H1 (cell line): ENCODE results near the gene NEK11. TPM values are rescaled to one million over a fixed set of nuclear protein-coding genes. Genes with fewer than 3 reads are reported as not detected.

Experiments used
- CTCF ChIA-PET: fragments of 300-600 bp; sonication (Branson Sonifier 250); formaldehyde crosslinking; loops from one replicate; lab custom pipeline; 2021; ENCODE audit not compliant: partially characterized antibody; lab: Charles Lee
- POLR2A ChIA-PET: fragments of 300-600 bp; sonication (Branson Sonifier 250); formaldehyde crosslinking; loops from one replicate; lab custom pipeline; 2021; ENCODE audit warnings: inconsistent platforms; ENCODE audit not compliant: partially characterized antibody; lab: Charles Lee
- DNase-seq, 2 experiments: peaks; one replicate each; pipeline versions ENCODE4 v3.0.0 to v3.0.0-alpha.2; 2010 to 2022; ENCODE audit warnings: low spot score in 2 of 2, low read depth in 1 of 2, mixed read lengths in 1 of 2
- FAIRE-seq: peaks from 2 replicates; lab custom pipeline; 2011; peaks lifted over from hg19 to GRCh38; lab: Jason Lieb, UNC
- H2AFZ ChIP-seq: 2 replicates; pipeline ENCODE4 v1.8.1; 2012; ENCODE audit warnings: low read length, inconsistent platforms
- H2AK5ac ChIP-seq: 2 replicates; pipeline ENCODE4 v1.6.1; 2013; ENCODE audit warnings: low read depth, low read length
- H2BK120ac ChIP-seq: replicated peaks from 2 replicates; pipeline ENCODE3; 2013; ENCODE audit warnings: low read depth, low read length, inconsistent platforms
- H2BK12ac ChIP-seq: 2 replicates; pipeline ENCODE4 v1.6.1; 2013; ENCODE audit warnings: low read depth, low read length
- H2BK15ac ChIP-seq: 2 replicates; pipeline ENCODE4 v1.6.1; 2013; ENCODE audit warnings: low read length
- H2BK20ac ChIP-seq: 2 replicates; pipeline ENCODE4 v1.6.1; 2013; ENCODE audit warnings: low read length
- H2BK5ac ChIP-seq: 2 replicates; pipeline ENCODE4 v1.6.1; 2013; ENCODE audit warnings: low read depth, low read length
- H3K14ac ChIP-seq: 2 replicates; pipeline ENCODE4 v1.6.1; 2013; ENCODE audit warnings: inconsistent platforms; ENCODE audit not compliant: insufficient read length
- H3K18ac ChIP-seq: 2 replicates; pipeline ENCODE4 v1.6.1; 2013; ENCODE audit warnings: low read length; ENCODE audit errors: extremely low read depth
- H3K23ac ChIP-seq: 2 replicates; pipeline ENCODE4 v1.6.1; 2013; ENCODE audit warnings: inconsistent platforms; ENCODE audit not compliant: insufficient read length
- H3K23me2 ChIP-seq: 2 replicates; pipeline ENCODE4 v1.6.1; 2013; ENCODE audit warnings: low read depth, low read length
- H3K27ac ChIP-seq: 2 replicates; pipeline ENCODE4 v1.6.1; 2011; ENCODE audit warnings: low read depth, low read length, inconsistent platforms
- H3K27me3 ChIP-seq, 4 experiments: replicated peaks in 1 of 4; 1 replicate in 1 of 4; 2 replicates in 3 of 4; pipeline versions ENCODE4 v1.6.1 to v1.8.1; 2011 to 2013; ENCODE audit warnings: low read length in 3 of 4, mild to moderate bottlenecking in 3 of 4, inconsistent platforms in 2 of 4, mixed read lengths in 2 of 4, moderate library complexity in 1 of 4; ENCODE audit not compliant: control insufficient read depth in 3 of 4, insufficient read depth in 3 of 4; ENCODE audit errors: extremely low read depth in 1 of 4
- H3K36me3 ChIP-seq, 4 experiments: 2 replicates each; pipeline versions ENCODE4 v1.6.1 to v1.8.1; 2011 to 2013; ENCODE audit warnings: mild to moderate bottlenecking in 4 of 4, low read length in 3 of 4, moderate library complexity in 2 of 4, control low read depth in 1 of 4, inconsistent platforms in 1 of 4; ENCODE audit not compliant: insufficient read depth in 4 of 4, control insufficient read depth in 2 of 4
- H3K4ac ChIP-seq: replicated peaks from 2 replicates; pipeline ENCODE3; 2013; ENCODE audit warnings: low read length, low read depth, mixed read lengths, inconsistent platforms; ENCODE audit not compliant: insufficient read length
- H3K4me1 ChIP-seq, 4 experiments: replicated peaks in 1 of 4; 1 replicate in 1 of 4; 2 replicates in 3 of 4; pipeline versions ENCODE4 v1.6.1 to v1.8.1; 2011 to 2013; ENCODE audit warnings: low read length in 3 of 4, inconsistent platforms in 2 of 4, mixed read lengths in 1 of 4; ENCODE audit not compliant: insufficient read depth in 4 of 4, control insufficient read depth in 3 of 4
- H3K4me2 ChIP-seq, 2 experiments: 2 replicates each; pipeline versions ENCODE4 v1.6.1 to v1.8.1; 2011 to 2013; ENCODE audit warnings: low read depth in 2 of 2, low read length in 2 of 2, control low read depth in 1 of 2, inconsistent platforms in 1 of 2, mild to moderate bottlenecking in 1 of 2; ENCODE audit not compliant: insufficient read depth in 1 of 2
- H3K4me3 ChIP-seq, 4 experiments: fragments of 200-600, 300-600 bp in 1 of 4; sonication (generic), shearing (Covaris generic), sonication (Bioruptor Twin) in 1 of 4; 2 replicates each; pipeline versions ENCODE4 v1.5.1 to v1.8.1; 2011 to 2016; ENCODE audit warnings: low read length in 4 of 4, low read depth in 3 of 4, control low read depth in 2 of 4, inconsistent platforms in 2 of 4, mild to moderate bottlenecking in 2 of 4, mixed read lengths in 1 of 4, moderate library complexity in 1 of 4; ENCODE audit not compliant: insufficient read depth in 2 of 4; ENCODE audit errors: extremely low read depth in 1 of 4
- H3K56ac ChIP-seq: replicated peaks from 2 replicates; pipeline ENCODE3; 2013; ENCODE audit warnings: low read depth, mild to moderate bottlenecking, mixed read lengths, low read length, inconsistent platforms; ENCODE audit not compliant: insufficient read length
- H3K79me1 ChIP-seq: 2 replicates; pipeline ENCODE4 v1.6.1; 2013; ENCODE audit warnings: low read depth, low read length, control low read depth
- H3K79me2 ChIP-seq, 2 experiments: 2 replicates each; pipeline versions ENCODE4 v1.6.1 to v1.8.1; 2012 to 2013; ENCODE audit warnings: low read length in 2 of 2, mild to moderate bottlenecking in 2 of 2, inconsistent platforms in 1 of 2; ENCODE audit not compliant: insufficient read depth in 2 of 2, control insufficient read depth in 1 of 2
- H3K9ac ChIP-seq, 4 experiments: replicated peaks in 1 of 4; 1 replicate in 1 of 4; 2 replicates in 3 of 4; pipeline versions ENCODE4 v1.6.1 to v1.8.1; 2011 to 2013; ENCODE audit warnings: low read depth in 3 of 4, low read length in 3 of 4, control low read depth in 2 of 4, mild to moderate bottlenecking in 2 of 4, moderate library complexity in 2 of 4, inconsistent platforms in 1 of 4; ENCODE audit errors: extremely low read depth in 1 of 4
- H3K9me3 ChIP-seq, 2 experiments: 2 replicates each; pipeline versions ENCODE4 v1.6.1 to v1.8.1; 2012 to 2013; ENCODE audit warnings: mild to moderate bottlenecking in 2 of 2, moderate library complexity in 2 of 2, control low read depth in 1 of 2, inconsistent platforms in 1 of 2, low read depth in 1 of 2, low read length in 1 of 2, mixed read lengths in 1 of 2; ENCODE audit not compliant: insufficient read depth in 2 of 2
- H4K20me1 ChIP-seq, 2 experiments: replicated peaks in 1 of 2; 2 replicates each; pipeline versions ENCODE3 to v1.8.1; 2011 to 2013; ENCODE audit warnings: inconsistent platforms in 2 of 2, low read length in 2 of 2, mild to moderate bottlenecking in 1 of 2; ENCODE audit not compliant: insufficient read depth in 2 of 2, control insufficient read depth in 1 of 2
- H4K5ac ChIP-seq: 2 replicates; pipeline ENCODE4 v1.6.1; 2013; ENCODE audit warnings: low read length, low read depth, mixed read lengths, inconsistent platforms; ENCODE audit not compliant: insufficient read length
- H4K8ac ChIP-seq: 2 replicates; pipeline ENCODE4 v1.8.0; 2013; ENCODE audit warnings: mild to moderate bottlenecking, moderate library complexity, low read length, inconsistent platforms; ENCODE audit not compliant: insufficient read depth; ENCODE audit errors: extremely low read depth
- H4K91ac ChIP-seq: replicated peaks from 2 replicates; pipeline ENCODE3; 2013; ENCODE audit warnings: low read length, mixed read lengths, inconsistent platforms; ENCODE audit not compliant: insufficient read length
- CEBPB ChIP-seq: IDR thresholded peaks from 2 replicates; pipeline ENCODE4 v1.6.1; 2012; ENCODE audit warnings: low read depth, low read length
- CHD2 ChIP-seq: IDR thresholded peaks from 2 replicates; pipeline ENCODE4 v1.6.1; 2012; ENCODE audit warnings: low read length, improper control_type of control experiment
- CREB1 ChIP-seq: IDR thresholded peaks from 2 replicates; pipeline ENCODE4 v1.6.1; 2012; ENCODE audit warnings: inconsistent platforms
- E2F6 ChIP-seq: IDR thresholded peaks from 2 replicates; pipeline ENCODE4 v1.6.1; 2012; ENCODE audit warnings: inconsistent platforms
- HDAC2 ChIP-seq, 2 experiments: fragments of 300-600 bp in 1 of 2; sonication (generic) in 1 of 2; IDR thresholded peaks; 2 replicates each; pipeline ENCODE4 v1.6.1; 2011 to 2012; ENCODE audit warnings: low read depth in 2 of 2, low read length in 2 of 2, mild to moderate bottlenecking in 2 of 2, moderate library complexity in 2 of 2, borderline replicate concordance in 1 of 2, inconsistent platforms in 1 of 2
- POLR2AphosphoS5 ChIP-seq: IDR thresholded peaks from 2 replicates; pipeline ENCODE4 v1.6.1; 2011; ENCODE audit warnings: low read depth, low read length
- RFX5 ChIP-seq: IDR thresholded peaks from 2 replicates; pipeline ENCODE4 v1.6.1; 2011; ENCODE audit warnings: low read depth, low read length, improper control_type of control experiment, borderline replicate concordance
- SP4 ChIP-seq: IDR thresholded peaks from 2 replicates; pipeline ENCODE4 v1.6.1; 2012; ENCODE audit warnings: low read length, inconsistent platforms
- TAF1 ChIP-seq: IDR thresholded peaks from 2 replicates; pipeline ENCODE4 v1.6.1; 2011; ENCODE audit warnings: mild to moderate bottlenecking, low read depth, low read length
- ZNF274 ChIP-seq: IDR thresholded peaks from 2 replicates; pipeline ENCODE4 v1.7.0; 2012; ENCODE audit warnings: low read length, borderline replicate concordance; ENCODE audit errors: extremely low read depth
- polyA plus RNA-seq, 7 experiments: library from polyadenylated mRNA; depleted of rRNA in 3 of 7; stranded (reverse) in 5 of 7; unstranded in 2 of 7; fragments of >200 nt in 5 of 7; fragments of 200-250 nt in 2 of 7; gene quantifications; 1 replicate in 5 of 7; 2 replicates in 1 of 7; 4 replicates in 1 of 7; pipeline versions ENCODE4 v1.2.1 to v1.2.3, GENCODE V29; 2011 to 2013; ENCODE audit warnings: missing spikeins in 2 of 7, mixed read lengths in 2 of 7
- total RNA-seq: library from RNA; stranded (reverse); fragmentation: NEBNext Ultra II Directional; extraction: Animal tissue kit (Norgen Biotek cat#: 25700); gene quantifications from 2 replicates; pipeline ENCODE4 v1.2.1, GENCODE V29; 2021
- TF ChIP-seq, protein P1 (sequence below): IDR thresholded peaks from 2 replicates; pipeline ENCODE4 v1.6.1; 2011; ENCODE audit warnings: low read length, improper control_type of control experiment

Gene NEK11
- total and polyA plus RNA-seq, 2 of the 8 experiments (the other 6 are each of a cell fraction or from before 2014, with no cell fraction given), result 0.60 TPM; not detected in 1

DNA sequence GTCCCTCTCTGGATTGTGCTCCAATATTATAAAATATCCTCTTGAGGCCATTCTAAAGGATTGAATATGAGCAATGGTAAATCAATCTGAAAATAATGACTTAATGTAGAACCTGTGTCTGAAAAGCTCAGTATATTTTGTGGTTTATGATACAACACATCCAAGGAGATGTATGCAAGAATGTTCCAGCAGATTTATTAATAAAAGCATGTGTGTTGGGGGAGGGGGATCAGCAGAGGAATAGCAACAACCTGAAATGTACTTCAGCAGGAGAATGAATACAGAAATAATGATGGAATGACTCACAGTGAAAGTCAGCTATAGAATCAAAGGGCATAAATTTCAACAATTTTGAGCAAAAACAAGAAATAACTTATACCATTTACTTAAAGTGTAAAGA is 298.2 kb downstream of the NEK11 start:
- H2BK5ac ChIP-seq, result no peak overlapping the region
- H4K8ac ChIP-seq, result no peak overlapping the region
- no peak for FAIRE-seq
- no peak overlapping the region for H3K4me2 ChIP-seq
- no peaks in the 10 kb centered on the region for H4K20me1 ChIP-seq
- no peak for TF ChIP-seq SP4
- no peak for TF ChIP-seq E2F6
- TF ChIP-seq HDAC2 (IDR thresholded peaks at IDR 0.05; ENCODE audit: borderline replicate concordance in 1 of 2, low read depth in 2 of 2, low read length in 2 of 2), result no peak
- TF ChIP-seq, protein P1, sequence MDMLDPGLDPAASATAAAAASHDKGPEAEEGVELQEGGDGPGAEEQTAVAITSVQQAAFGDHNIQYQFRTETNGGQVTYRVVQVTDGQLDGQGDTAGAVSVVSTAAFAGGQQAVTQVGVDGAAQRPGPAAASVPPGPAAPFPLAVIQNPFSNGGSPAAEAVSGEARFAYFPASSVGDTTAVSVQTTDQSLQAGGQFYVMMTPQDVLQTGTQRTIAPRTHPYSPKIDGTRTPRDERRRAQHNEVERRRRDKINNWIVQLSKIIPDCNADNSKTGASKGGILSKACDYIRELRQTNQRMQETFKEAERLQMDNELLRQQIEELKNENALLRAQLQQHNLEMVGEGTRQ, result no peak
- no peak for TF ChIP-seq CHD2
- no peak for TF ChIP-seq TAF1
- TF ChIP-seq RFX5, result no peak
- no peak for TF ChIP-seq CREB1
- no peak for TF ChIP-seq CEBPB
- no peak for TF ChIP-seq POLR2AphosphoS5
- TF ChIP-seq ZNF274, result no peak
- no peaks in the 10 kb centered on the region for H3K23me2 ChIP-seq
- no peak overlapping the region for H4K91ac ChIP-seq
- no peaks in the 10 kb centered on the region for H3K79me1 ChIP-seq
- H3K14ac ChIP-seq, result no peak overlapping the region
- no peak overlapping the region for H4K5ac ChIP-seq
- H3K27me3 ChIP-seq, result no peaks in the 10 kb centered on the region; a peak in 1 of 7 replicates
- no peak overlapping the region for H3K27ac ChIP-seq
- H3K9me3 ChIP-seq, result no peaks in the 10 kb centered on the region
- ChIA-PET CTCF (interaction anchor here (0.6 to 1.1 kb wide), 2 partner anchors 38 to 290 kb away, joined by 3 to 4 read pairs; no protein-coding TSS in a partner anchor), POLR2A (interaction anchor here (1.1 to 2.0 kb wide), 2 partner anchors 10 to 14 kb away, joined by 3 to 5 read pairs; no protein-coding TSS in a partner anchor)
- no peak overlapping the region for H3K56ac ChIP-seq
- H2BK120ac ChIP-seq, result no peak overlapping the region
- no peak overlapping the region for H2BK20ac ChIP-seq
- H2AK5ac ChIP-seq, result no peak overlapping the region
- no peaks in the 10 kb centered on the region for H3K79me2 ChIP-seq
- no peak overlapping the region for H3K18ac ChIP-seq
- no peak overlapping the region for H2BK12ac ChIP-seq
- no peaks in the 10 kb centered on the region for H3K36me3 ChIP-seq
- no peak overlapping the region for H2AFZ ChIP-seq
- peaks cover 0 to 6% (median 1%) of the 10 kb centered on the region in 4 experiments; a peak in 6 of 7 replicates for H3K4me1 ChIP-seq
- H3K4me3 ChIP-seq, result no peak overlapping the region
- no peak overlapping the region for H3K23ac ChIP-seq
- no peak for DNase-seq
- no peak overlapping the region for H3K4ac ChIP-seq
- H3K9ac ChIP-seq, result no peak overlapping the region
- no peak overlapping the region for H2BK15ac ChIP-seq
